Fibroblast of skin of left quadriceps (primary cell): ENCODE results near the gene SLC12A7.
"Not testable (repeated sequence)": the region's sequence is repeated elsewhere in the genome, so short reads cannot be mapped to it uniquely, and the experiment has no call there.

ENCODE experiments used
- DNase-seq, 2 experiments: peaks; one replicate each; pipeline ENCODE4 v3.0.0-alpha.2; 2013; ENCODE audit warnings: low read depth in 2 of 2

The SLC12A7 gene

DNA sequence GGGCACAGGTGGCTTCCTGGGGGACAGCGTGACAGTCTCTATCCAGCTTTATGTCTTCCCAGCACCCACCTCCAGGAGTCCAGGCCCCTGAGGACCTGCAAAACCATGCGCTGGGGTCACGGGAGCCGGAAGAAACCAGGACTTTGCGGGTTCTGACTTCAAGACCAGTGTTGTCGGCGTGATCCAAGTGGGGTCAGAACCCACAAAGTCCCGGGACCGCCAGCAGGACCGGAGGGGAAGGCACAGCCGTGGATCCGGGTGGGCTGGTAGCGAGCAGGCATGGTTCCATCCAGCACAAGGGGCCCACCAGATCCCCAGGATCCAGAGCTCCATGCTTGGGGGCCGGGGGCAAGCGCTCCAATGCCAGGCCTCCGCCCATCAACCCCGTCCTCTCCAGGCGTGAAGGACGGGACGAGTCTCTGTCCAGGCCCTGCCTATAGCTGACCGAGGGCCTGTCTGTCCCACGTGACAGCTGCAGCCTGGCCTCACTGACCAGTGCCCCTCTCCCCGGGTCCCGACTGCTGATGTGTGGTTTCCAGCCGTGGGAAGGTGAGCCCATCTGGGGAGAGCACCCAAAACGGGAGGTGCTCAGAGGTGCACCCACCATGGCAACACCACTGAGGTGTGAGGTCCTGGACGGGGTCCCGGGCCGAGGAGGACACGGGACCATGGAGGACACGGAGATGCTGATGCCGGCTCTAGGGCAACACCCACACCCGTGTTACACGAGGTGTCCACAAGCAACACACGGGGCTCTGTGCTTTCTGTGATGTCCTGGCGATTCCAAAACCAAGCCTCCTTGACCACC lies 48.9 kb downstream of the SLC12A7 start:
- DNase-seq, result no peak

DNA sequence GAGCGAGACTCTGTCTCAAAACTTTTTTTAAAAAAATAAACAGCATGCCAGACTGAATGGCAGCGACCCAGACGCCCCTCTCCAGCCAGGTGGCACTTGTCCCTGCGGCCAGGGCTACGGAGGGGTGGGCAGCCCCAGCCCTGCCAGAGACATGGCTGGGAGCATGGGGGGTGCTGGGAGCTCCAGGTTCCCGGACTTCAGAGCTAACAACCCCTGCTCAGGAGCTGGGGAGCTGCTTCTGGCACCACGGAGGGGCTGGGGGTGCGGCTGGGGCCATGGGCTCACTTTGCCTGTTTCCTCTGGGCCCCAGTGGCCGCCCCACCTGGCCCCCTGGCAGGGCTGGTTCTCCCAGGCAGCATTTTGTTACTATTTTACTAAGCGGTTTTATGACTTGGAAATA lies 49.9 kb downstream of the SLC12A7 start:
- no peak for DNase-seq

DNA sequence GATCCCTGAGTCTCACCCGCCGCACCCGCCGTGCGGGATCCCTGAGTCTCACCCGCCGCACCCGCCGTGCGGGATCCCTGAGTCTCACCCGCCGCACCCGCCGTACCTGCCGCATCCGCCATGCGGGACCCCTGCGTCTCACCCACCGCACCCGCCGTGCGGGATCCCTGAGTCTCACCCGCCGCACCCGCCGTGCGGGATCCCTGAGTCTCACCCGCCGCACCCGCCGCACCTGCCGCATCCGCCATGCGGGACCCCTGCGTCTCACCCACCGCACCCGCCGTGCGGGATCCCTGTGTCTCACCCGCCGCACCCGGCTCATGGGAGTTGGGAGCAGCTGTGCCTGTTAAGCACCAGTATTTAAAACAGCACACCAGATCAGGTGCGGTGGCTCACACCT lies 50.6 kb downstream of the SLC12A7 start:
- not testable (repeated sequence) for DNase-seq

DNA sequence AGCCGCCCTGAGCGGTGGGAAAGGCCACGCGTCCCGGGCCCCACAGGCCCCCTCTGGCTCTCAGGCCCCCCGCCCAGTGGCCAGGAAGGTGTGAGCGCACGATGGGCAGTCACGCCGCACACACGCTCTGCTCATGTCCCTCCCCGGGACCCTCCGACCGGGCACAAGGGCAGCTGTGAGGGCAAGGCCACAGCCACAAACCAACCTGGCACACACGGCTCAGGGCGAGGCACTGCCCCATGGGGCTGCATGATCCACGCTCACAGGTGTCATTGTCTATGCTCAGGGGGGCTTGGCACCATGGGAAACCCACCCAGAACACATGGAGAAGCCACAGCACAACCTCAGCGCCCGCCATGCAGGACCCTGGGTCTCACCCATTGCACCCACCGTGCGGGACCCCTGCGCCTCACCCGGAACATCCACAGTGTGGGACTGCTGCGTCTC lies 51.3 kb downstream of the SLC12A7 start:
- no peak for DNase-seq

DNA sequence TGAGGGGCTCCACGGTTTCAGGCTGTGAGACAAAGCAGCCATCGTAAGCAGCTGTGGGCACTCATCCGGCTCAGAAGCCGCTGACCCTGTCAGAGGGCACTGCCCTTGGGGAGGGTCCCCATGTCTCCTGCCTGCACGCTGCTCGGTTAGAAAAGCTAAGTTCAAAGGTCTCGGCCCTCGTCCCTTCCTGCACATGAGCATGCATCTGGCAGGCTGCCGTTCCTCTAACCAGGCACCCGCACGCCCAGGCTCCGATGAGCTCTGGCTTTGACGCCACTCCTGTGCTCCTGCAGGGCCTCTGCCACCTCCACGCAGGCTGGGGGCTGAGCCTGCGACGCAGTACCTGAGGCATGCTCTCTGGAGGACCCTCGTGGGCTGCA lies 52.0 kb downstream of the SLC12A7 start:
- no peak for DNase-seq

DNA sequence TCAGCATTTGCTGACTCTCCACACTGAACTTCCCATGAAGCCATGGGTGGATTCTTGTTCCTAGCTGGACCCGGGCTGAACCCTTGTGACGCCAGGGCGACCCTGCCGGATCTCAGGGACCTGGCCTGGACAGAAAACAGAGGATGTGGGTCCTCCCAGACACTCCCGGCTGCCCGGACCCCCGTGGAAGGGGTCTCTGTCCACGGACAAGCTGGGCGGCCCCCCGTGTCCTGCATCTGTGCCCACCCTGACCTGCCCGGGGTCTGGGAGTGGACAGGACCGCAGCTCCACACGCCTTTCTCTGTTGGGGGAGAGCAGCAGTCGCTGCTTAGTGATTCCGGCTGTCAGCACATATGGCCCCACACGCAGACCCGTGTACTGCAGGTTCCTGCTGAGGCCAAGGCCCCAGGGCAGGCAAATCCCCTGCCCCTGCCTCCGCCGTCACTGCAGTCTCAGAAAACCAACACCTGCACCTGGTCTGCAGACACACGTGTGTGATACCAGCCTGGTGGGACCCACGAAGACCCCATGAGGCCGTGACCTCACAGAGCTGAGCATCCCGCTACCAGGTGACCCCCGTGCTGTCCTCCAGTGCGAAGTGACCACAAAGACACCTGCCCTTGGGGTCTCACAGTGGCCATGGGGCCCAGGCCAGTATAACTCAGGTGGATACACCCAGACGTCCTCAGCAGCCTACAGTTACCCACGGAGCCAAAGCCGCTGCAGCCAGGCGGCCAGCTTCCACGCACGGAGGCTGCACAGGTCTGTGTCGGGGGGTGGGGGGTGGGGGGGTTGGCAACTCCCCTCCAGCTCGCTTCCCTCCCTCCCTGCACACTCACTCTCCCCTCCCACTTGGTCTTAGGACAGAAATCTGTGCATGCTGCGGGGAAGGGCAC lies 52.6 kb downstream of the SLC12A7 start:
- no peak for DNase-seq

DNA sequence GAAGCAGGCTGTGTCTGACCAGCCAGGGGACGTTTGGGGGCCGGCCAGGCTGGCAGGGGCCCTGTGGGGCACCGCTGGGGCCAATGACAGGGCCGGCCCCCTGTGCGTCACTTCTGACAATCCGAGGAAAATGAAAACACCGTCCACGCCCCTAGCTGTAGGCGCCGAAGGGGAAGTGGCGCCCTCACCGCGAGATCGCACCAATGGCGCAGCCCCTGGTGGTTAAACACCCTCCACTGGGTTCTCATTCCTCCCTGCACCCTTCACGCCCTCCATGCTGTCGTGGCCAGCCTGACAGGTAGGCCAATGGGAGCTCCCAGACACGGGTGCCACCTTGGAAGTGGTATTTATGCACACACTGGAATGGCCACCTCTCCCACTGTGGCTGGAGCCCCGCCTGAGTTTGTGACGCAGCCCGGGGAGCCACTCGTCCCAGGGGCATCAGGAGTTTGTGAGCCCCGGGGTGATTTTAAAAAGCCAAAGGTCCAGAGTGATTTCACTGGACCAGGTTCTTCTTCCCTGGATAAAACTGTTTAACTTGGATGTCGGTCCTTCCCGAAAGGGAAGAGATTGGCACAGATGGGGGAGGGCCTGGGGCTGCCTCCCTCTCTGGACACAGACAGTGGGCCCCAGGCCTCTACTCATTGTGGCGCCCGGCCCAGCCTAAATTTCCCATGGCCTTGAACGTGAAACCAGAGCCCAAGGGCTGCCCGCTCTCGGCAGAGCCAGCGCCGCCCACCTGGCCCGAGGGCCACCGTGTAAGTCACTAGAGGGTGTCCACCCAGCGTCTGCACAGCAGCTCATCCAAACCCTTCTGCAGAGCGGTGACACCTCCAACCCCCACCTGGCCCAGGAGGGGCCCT lies 53.5 kb downstream of the SLC12A7 start:
- no peak for DNase-seq

DNA sequence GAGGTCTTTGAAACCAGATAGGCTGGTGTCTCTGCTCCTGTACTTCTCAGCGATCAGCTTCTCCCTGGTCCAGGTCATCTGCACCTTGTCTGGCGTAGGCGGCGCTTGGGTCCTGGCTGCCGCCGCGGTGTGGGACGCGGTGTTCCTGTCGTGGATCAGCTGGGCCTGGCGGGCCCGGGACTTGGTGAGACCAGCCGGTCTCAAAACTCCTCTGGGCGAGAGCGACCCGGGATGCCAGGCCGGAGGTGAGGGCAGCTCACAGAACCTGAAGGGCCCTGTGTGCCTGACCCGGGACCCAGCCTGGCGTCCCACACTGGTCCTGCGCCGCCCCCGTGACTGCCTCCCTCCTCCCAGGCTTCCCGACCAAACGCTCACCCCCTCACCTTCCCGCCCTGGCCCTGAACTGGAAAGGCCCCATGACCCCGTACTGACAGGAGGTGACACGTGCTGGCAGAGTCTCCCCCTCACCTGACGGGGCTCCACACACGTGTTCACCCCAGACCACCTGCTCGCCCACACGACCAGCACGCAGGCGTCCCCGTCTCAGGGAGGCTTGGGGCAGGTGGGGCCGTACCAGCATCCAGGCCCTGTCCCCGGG lies 54.3 kb downstream of the SLC12A7 start:
- DNase-seq, result no peak

DNA sequence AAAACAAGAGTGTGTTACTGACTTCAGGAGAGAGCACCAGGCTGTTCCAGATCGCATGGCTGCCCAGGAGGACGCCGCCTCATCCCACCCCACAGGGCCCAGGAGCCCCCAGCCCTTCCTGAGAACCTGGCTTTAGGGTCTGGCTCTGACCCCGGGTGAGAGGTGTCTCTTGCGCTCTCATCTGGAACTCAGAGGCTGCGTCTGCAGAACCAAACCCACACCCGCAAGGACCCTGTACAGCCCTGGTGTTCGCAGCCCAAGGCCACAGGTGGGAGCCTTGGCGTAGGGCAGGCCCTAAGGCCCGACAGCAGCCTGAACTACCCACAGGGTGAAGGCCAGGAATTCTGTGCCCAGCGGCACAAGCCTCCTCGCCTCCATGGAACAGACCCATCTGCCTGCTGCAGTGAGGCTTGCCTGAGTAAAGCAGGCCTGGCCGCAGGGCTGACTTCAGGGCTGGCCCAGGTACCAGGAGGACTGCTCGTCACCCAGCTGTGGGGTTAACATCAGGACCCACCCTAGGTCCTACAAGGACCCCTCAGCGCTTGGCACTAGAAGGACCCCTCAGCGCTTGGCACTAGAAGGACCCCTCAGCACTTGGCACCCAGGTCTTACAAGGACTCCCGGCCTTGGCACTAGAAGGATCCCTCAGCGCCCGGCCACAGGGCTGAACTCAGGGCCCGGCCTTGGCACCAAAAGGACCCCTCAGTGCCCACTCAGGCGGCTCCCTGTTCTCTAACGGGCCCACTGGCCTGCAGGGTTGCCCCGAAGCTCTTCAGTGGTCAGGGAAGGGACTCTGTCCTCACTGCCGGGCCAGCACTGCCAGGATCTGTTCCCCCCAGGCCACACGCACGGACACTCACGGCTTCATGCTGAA lies 55.0 kb downstream of the SLC12A7 start:
- DNase-seq, result no peak

DNA sequence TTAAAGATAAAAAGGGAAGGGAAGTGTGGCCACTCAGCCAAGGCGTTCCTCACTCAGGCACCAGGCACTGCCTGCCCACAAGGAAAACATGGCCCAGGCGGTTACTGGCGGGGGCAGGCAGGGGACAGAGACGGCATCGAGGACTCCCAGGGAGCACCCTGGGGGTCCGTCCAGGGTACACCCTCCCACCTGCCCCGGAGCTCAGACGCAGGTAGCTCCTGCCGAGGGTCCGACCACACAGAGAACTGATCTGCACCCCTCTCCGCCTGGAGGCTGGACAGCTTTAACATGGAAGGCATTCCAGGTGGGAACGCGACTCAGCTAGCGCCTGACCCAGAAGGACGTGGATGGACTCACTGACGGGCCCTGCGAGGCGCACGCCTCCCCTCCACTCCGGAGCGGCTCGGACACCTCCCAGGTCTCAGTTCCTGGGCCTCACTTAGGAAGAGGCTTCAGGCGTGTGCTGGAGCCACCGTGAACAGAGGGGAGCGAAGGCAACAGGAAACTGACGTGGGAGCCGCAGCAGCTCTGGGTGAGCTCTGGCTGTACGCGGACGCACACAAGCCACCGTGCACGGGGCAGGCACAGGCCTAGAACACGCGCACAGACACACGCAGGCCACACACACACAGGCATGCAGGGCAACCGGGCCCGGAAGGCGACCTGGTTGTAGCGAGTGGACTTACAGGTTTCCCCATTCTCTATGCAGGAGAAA lies 55.8 kb downstream of the SLC12A7 start:
- DNase-seq, result no peak

DNA sequence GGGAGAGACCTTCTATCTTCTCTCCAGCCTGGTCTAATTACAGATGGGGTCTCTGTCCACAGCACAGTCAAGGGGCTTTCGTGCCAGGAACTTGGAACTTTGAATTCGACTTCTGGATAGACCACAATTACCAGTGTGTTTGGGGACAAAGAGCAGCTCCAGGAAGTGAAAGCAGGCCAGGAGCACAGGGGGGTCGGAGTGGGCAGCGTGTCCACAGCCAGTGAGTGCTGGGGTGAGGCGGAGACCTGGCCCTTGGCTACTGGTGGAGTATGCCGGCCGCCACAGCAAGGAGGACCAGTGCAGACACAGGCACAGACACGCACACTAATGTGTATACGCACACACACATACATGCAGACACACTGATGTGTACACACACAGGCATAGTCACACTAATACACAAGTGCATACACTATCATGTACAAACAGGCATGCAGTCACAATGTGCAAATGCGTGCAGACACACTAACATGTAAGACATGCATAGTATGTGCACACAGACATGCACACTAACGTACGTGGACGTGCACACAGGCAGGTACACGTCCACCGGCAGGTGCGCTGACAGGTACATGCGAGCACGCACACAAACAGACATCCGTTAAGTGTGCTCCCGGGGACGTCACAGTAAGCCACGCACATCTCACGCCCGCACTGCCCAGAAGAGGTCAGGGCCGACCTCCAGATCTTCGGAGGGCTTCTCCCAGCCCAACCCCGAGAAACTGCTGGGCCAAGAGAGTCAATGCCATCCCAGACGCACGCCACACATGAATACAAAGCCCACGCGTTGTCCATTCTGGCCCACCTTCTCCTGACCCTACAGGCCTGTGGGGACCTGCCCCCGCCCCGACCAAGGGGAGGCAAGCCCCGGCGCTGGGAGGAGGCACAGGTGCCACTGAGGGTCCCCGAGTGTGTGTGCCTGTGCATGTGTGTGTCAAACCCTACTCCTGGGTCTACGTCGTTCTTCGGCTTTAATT lies 56.8 kb downstream of the SLC12A7 start:
- no peak for DNase-seq

DNA sequence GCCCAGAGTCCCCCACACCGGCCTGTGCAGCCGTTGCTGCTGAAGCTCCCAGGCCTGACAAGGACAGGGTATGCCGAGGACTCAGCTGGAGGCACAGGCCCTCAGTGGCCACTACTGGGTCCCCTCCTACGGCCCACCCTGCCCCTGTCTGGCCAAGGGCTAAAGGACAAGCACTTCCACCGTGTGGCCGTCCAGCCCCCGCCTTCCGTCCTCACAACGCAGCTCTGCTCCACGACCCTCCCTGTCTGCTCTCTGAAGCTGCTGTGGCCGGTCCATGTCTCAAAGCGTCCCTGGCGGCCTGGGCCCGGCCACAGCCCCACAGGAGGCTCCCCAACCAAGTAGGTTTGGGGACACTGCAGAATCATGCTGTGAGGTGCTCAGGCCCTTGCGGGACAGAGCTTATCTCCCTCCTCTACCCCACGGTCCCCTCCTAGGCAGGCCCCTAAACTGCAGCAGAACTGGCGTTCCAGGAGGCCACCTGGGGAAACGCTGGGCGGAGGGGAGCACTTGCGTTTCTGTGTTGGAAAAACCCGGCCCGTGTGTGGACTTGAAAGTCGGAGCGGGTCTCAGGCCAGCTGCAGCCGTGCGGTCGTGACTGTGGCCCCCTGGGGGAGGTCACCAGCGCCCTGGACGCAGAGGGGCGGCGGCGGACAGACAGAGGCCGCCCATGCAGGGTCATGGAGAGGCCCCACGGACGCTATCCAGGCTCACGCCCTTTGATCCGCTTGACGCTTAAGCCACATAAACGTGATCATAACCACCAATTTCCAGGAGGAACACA lies 57.7 kb downstream of the SLC12A7 start:
- DNase-seq, result no peak

DNA sequence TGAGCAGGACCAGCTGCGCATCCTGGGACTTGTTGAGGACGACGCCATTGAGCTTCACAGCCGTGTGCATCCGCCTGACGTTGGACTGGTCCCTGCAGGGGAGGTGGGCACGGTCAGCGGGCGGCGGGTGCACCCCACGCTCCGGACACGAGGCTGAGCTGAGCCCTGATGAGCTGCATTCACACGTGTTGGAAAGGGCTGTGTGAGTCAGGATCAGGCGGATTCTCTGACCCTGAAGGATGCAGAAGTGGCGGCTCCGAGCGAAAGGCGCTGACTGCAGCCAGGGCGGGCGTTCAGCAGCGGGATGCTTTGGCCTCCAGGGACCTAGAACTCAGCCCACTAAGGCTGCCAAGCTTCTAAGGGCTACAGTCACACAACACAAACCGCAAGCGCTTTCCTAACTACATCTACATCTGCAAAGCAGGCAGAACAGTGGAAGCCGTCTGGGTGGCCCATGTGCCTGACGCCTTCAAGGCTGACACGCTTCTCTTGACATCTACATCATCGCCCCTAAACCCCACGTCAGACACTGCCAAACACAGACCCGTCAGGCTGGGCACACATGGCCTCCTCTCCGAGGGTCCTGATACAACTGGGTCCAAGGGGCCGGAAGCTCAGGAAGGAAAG lies 58.4 kb downstream of the SLC12A7 start:
- peak; percentile 42 to 47 for DNase-seq

DNA sequence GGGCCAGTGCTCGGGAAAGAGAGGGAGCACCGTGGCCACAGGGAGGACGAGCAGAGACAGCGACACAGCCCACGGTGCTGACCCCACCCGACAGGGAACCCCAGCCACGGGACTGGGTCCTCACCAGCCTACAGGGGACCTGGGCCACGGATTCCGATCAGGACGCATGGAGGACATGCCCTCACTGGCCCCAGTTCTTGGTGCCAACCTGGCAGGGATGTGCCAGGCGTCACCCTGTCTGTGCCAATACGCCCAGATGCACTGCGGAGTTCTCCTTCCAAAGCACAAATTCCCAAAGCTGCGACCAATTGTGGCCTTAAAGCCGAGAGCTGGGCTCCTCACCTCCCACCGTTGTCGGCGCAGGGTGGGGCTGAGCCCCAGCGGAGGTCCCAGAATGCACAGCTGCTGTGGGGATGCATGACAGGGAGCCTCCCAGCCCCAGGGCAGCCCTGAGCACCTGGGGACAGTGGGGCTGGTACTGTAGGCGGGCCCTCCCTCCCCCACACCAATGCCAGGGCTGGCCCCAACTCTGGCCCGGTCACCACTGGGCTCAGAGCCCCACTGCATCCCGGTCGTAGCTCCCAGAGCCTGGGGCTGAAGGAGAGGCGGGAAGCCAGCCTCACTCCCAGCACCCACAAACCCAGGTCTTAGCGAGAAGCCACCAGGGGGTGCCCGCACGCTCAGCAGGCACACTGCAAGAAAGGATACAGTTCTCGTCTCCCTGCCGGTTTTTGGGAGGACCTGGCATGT lies 59.0 kb downstream of the SLC12A7 start:
- no peak for DNase-seq

DNA sequence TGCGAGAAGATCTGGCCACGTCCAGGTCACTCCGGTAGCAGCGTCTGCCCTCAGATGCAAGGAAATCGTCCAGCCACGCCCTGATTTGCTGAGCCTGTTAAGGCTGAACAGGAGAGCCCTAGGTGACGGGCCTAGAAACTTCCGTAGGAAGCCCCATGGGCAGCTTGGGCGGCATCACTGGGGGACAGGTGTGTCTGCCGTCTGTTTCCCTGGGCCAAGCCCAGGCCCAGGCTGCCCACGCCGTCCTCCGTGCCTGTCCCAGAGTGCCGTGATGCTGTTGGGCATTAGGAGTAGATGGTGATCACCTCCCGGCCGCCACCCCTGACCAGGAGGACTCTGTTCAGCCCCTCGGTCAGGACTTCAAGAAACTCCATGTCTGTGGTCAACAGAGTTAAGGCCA lies 59.8 kb downstream of the SLC12A7 start:
- no peak for DNase-seq

DNA sequence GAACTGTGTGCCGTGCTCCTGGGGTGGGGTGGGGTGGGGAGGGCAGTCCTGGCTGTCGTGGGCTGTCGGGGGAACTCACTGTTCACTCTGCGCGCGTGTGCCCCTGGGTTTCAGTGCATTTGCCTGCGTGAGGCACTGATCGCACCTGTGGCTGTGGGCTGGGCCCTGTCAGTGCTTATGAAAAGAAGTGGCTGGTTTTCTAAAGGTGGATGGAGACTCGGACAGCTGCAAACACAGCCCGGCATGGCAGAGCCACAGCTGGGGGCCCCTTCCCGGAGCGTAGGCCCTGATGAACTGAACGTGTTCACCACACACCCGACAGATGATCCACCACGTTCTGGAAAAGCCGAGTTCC lies 60.5 kb downstream of the SLC12A7 start:
- DNase-seq, result no peak
